NCI-H510A (cell line): ENCODE data around the gene ZMYM2.

Source experiments
- DNase-seq: peaks from one replicate; lab custom pipeline; 2025; lab: John Stamatoyannopoulos, UW

Gene ZMYM2

DNA sequence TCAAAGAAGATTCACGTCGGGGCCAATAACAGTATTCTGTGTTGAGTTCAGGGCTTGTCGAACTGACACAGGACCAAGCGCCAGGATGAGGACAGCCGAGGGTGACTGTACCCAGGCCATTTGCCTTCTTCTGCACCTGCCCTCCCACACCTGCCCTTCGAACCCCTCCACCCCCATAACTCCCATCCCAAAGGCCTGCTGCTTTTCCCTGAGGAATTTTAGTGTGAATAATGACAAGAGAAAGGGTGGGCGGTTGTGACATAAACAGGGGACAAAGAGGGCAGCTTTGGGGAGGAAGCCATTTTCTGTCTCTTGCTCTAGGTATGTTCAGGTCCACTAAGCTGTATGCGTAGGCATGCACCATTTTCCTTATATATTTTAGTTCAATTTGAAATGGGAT lies 176.2 kb downstream of the ZMYM2 start:
- no peak for DNase-seq

DNA sequence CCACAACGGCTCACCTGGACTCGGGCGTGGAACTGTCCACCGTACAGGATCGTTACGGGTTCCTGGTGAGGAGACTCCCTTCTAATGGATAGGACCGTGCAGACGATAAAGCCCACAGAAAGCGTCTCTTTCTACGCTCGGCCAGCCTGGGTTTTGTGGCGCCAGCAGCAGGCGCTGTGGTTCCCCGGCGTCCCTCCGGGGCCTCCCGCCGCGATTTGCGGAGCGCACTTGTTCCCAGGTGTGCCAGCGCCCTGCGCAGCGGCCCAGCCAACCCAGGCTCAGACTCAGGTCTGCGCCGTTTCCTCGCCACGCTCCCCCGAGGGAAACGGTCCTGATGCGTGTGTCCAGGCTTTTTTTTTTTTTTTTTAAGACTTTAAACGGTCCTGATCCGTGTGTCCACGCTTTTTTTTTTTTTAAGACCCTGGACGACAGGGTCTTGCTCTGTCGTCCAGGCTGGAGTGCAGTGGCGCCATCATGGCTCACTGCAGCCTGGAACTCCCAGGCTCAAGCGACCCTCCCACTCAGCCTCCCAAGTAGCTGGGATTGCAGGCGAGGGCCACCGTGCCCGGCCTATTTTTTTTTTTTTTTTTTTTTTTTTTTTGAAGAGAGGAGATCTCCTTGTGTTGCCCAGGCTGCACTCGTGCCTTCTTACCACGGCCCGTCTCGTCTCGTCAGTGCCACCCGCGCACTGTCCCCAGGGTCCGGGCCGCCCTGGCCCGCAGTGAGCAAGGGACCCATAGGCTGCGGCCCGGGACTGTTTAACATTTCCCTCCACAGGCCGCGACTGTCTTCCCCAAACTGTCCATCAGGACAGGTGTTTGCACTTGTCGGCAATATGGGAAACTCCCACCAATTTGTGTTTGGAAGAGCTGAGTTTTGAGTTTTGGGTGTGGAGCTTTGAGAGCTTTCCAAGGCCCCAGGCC lies 178.5 kb downstream of the ZMYM2 start:
- no peak for DNase-seq

DNA sequence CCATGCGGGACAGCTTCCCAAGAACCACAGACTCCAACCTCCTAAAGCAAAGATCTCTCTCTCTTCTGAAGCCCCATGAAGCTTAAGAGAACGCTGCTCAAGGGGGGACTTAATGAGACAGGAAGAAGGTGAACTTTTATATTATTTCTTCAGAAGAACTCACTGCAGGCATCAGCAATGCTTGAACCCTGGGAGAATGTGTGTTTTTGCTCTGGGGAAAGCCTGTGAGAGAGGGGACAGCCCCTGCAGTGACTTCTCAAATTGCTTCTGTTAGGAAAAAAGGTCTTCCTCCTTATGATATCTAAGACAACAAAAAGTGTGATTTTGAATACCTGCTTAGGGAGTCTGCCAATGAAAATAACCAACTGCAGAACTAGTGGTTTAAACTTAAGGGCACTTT lies 179.3 kb downstream of the ZMYM2 start:
- DNase-seq = no peak

DNA sequence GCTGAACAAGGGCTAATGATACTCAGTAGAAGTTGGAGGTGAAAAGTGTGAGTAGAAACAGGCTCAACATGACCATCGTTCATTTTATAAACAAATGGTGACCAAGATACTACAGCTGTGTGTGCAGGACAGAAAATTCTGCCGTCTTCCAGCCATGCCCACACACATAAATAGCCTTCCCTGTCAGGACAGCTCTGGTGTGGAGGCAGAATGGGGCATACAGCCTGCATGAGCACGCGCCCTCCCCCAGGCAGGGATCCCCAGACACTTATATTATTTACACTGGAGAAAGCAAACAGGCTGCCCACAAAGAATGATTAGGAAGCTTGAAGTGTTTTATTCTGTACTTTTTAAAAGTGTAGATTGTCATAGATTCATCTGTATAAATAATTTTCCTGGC lies 182.0 kb downstream of the ZMYM2 start:
- DNase-seq = no peak
